ENCODE measurements around the gene WFDC5. TPM values are rescaled to one million over a fixed set of nuclear protein-coding genes. Genes with fewer than 3 reads are reported as not detected.

WFDC5 gene
- total and polyA plus RNA-seq, 2 donors (not counting 3 experiments of a cell fraction or from before 2014, with no cell fraction given): not detected

- no TSS peak for BruUV-seq (replicated peaks)
- dilution Hi-C loops (cut with MboI; ENCODE audit: extremely low pct_ligation_motif_present, low sequenced_read_pairs) (no loop called here), intact Hi-C loops (cut with micrococcal nuclease) (no loop called here)
- Histone ChIP-seq H3K4me3 (replicated peaks in 1 of 3; ENCODE audit: insufficient read depth in 1 of 3, low read depth in 1 of 3, low read length in 3 of 3) (no peak overlapping the region), H3K79me2 (ENCODE audit: control insufficient read depth, insufficient read depth, low read length) (peaks cover 3% of the 10 kb centered on the region), H3K4me1 (ENCODE audit: control insufficient read depth, extremely low read depth, insufficient read depth, low read length) (peaks cover 11% of the 10 kb centered on the region), H3K4me2 (ENCODE audit: insufficient read depth, low read length) (no peak overlapping the region), H3K9me1 (replicated peaks; ENCODE audit: control insufficient read depth, extremely low read depth, insufficient read depth, low read length) (peaks cover 3% of the 10 kb centered on the region), H3K27ac (ENCODE audit: insufficient read depth, low read depth, low read length) (no peak overlapping the region), H3K9me3 (replicated peaks; ENCODE audit: control insufficient read depth, insufficient read depth, low read length) (no peaks in the 10 kb centered on the region), H2AFZ (ENCODE audit: low read depth, low read length) (no peak overlapping the region), H3K9ac (replicated peaks; ENCODE audit: extremely low read depth, insufficient read depth, low read length) (no peak overlapping the region), H3K27me3 (ENCODE audit: control insufficient read depth in 2 of 2, insufficient read depth in 2 of 2, low read length in 2 of 2) (no peaks in the 10 kb centered on the region), H4K20me1 (replicated peaks; ENCODE audit: control insufficient read depth, extremely low read depth, insufficient read depth, low read length) (no peaks in the 10 kb centered on the region), H3K36me3 (ENCODE audit: control insufficient read depth in 2 of 2, extremely low read depth in 1 of 2, insufficient read depth in 2 of 2, low read length in 2 of 2) (no peaks in the 10 kb centered on the region)
- ChIA-PET CTCF (interaction anchor here (1.4 to 2.1 kb wide), 3 partner anchors 16 to 29 kb away, joined by 4 to 7 read pairs (median 6); no protein-coding TSS in a partner anchor), POLR2A (no interaction called here)
- FAIRE-seq (no peak), DNase-seq (ENCODE audit: low read depth, low spot score) (no peak)
- TF ChIP-seq CTCF (IDR thresholded peaks at IDR 0.05; ENCODE audit: extremely low read depth in 1 of 2, insufficient read depth in 1 of 2, low read depth in 1 of 2, low read length in 2 of 2) (no peak), MAX (IDR thresholded peaks at IDR 0.05; ENCODE audit: insufficient read depth, insufficient read length) (no peak), MYC (IDR thresholded peaks at IDR 0.05; ENCODE audit: low read depth, low read length) (no peak), POLR2A (IDR thresholded peaks at IDR 0.05; ENCODE audit: low read depth, low read length) (no peak), FOS (IDR thresholded peaks at IDR 0.05; ENCODE audit: borderline replicate concordance, insufficient read depth, low read length) (no peak), JUN (IDR thresholded peaks at IDR 0.05; ENCODE audit: borderline replicate concordance, insufficient read depth, insufficient read length, low read depth) (no peak), GATA2 (IDR thresholded peaks at IDR 0.05; ENCODE audit: insufficient read depth, insufficient read length, low read depth, low read length) (no peak), EZH2 (IDR thresholded peaks at IDR 0.05; ENCODE audit: borderline replicate concordance, low read depth, low read length, severe bottlenecking) (no peak), POLR2AphosphoS5 (IDR thresholded peaks at IDR 0.05; ENCODE audit: insufficient read depth, low read depth, low read length) (no peak)
These were observed 48.6 kb downstream of the WFDC5 start for GRCh38 chr20:45066372-45066771.
